Measurements from ENCODE around the gene PAGE2.
"Not testable (repeated sequence)": the region's sequence is repeated elsewhere in the genome, so short reads cannot be mapped to it uniquely, and the experiment has no call there.

PAGE2 gene

GRCh38 chrX:55132416-55132815 lies 43.6 kb downstream of the PAGE2 start:
- H3K4me3 ChIP-seq (ENCODE audit: low read depth, low read length): no peak overlapping the region
- H3K36me3 ChIP-seq: no peaks in the 10 kb centered on the region
- no peak overlapping the region for H3K27ac ChIP-seq
- peaks cover 41% of the 10 kb centered on the region for H3K27me3 ChIP-seq (ENCODE audit: insufficient read depth, low read depth, severe bottlenecking)
- DNase-seq: no peak
- H3K9me3 ChIP-seq (ENCODE audit: severe bottlenecking): no peaks in the 10 kb centered on the region
- TF ChIP-seq CTCF (IDR thresholded peaks at IDR 0.05; ENCODE audit: low read depth, low read length): no peak

- Histone ChIP-seq H3K27ac (no peak overlapping the region), H3K36me3 (no peaks in the 10 kb centered on the region), H3K9me3 (ENCODE audit: severe bottlenecking) (no peaks in the 10 kb centered on the region), H3K4me3 (ENCODE audit: low read depth, low read length) (no peak overlapping the region), H3K27me3 (ENCODE audit: insufficient read depth, low read depth, severe bottlenecking) (peaks cover 24% of the 10 kb centered on the region)
- DNase-seq: peak; percentile 19
- peak; percentile 53; the same call in 1 of the 2 replicates for TF ChIP-seq CTCF (IDR thresholded peaks at IDR 0.05; ENCODE audit: low read depth, low read length)
Measured at GRCh38 chrX:55135171-55135570, 46.4 kb downstream of the PAGE2 start.

GRCh38 chrX:55140800-55141199 lies 52.0 kb downstream of the PAGE2 start:
- not testable (repeated sequence) for DNase-seq; H3K4me3 ChIP-seq (ENCODE audit: low read depth, low read length); H3K27me3 ChIP-seq (ENCODE audit: insufficient read depth, low read depth, severe bottlenecking); H3K9me3 ChIP-seq (ENCODE audit: severe bottlenecking); H3K36me3 ChIP-seq; H3K27ac ChIP-seq

All from WERI-Rb-1 (cell line).